Epithelial cell of proximal tubule (primary cell): ENCODE data around the gene C1orf174. TPM values are rescaled to one million over a fixed set of nuclear protein-coding genes. Genes with fewer than 3 reads are reported as not detected.

Source experiments
- DNase-seq: peaks from one replicate; pipeline ENCODE4 v3.0.0-alpha.2; 2011; ENCODE audit warnings: low read depth
- H3K4me3 ChIP-seq: 2 replicates; pipeline ENCODE4 v1.5.1; 2011; ENCODE audit warnings: low read depth, mild to moderate bottlenecking, low read length
- CTCF ChIP-seq: conservative IDR thresholded peaks from 2 replicates; pipeline ENCODE4 v1.5.1; 2012; ENCODE audit warnings: low read depth, mild to moderate bottlenecking, low read length
- total RNA-seq: library from RNA; depleted of rRNA; stranded (reverse); fragments of >200 nt; gene quantifications from 2 replicates; pipeline ENCODE4 v1.2.3, GENCODE V29; 2015

Gene C1orf174
- total RNA-seq, 1 donor from 2014 or later = 21.9 TPM

GRCh38 chr1:3847081-3847480 lies 53.0 kb downstream of the C1orf174 start:
- no peak for TF ChIP-seq CTCF
- no peak overlapping the region for H3K4me3 ChIP-seq
- no peak for DNase-seq

- H3K4me3 ChIP-seq = no peak overlapping the region
- DNase-seq = no peak
- TF ChIP-seq CTCF = no peak
Observed at GRCh38 chr1:3846541-3846940, 53.5 kb downstream of the C1orf174 start.

- DNase-seq = no peak
- no peak for TF ChIP-seq CTCF
- no peak overlapping the region for H3K4me3 ChIP-seq
Observed at GRCh38 chr1:3842912-3843311, 57.2 kb downstream of the C1orf174 start.

- no peak for DNase-seq
- no peak for TF ChIP-seq CTCF
- no peak overlapping the region for H3K4me3 ChIP-seq
Observed at GRCh38 chr1:3841491-3841890, 58.6 kb downstream of the C1orf174 start.

Other genes starting within 250 kb of the C1orf174 start
- gene TP73, start 247.8 kb downstream of the C1orf174 start, total RNA-seq = not detected in 2 replicates
- gene CCDC27, start 147.8 kb downstream of the C1orf174 start, total RNA-seq = not detected in 2 replicates
- 3.6 TPM in 1 of 2 replicates, not detected in the other for gene SMIM1, start 127.5 kb downstream of the C1orf174 start, total RNA-seq
- 36.4 and 38.9 TPM in 2 replicates for gene LRRC47, start 103.8 kb downstream of the C1orf174 start, total RNA-seq
- gene CEP104, start 43.1 kb downstream of the C1orf174 start, total RNA-seq = 18.3 and 18.4 TPM in 2 replicates
- 6.1 and 6.2 TPM in 2 replicates for gene DFFB, start 42.8 kb downstream of the C1orf174 start, total RNA-seq